ENCODE results near the gene CTU2. TPM values are rescaled to one million over a fixed set of nuclear protein-coding genes. Genes with fewer than 3 reads are reported as not detected.

CTU2 gene
- total RNA-seq, 1 donor from 2014 or later: 6.5 TPM

GRCh38 chr16:88696441-88696840 lies 9.9 kb upstream of the CTU2 start:
- no peak for DNase-seq (ENCODE audit: low read depth in 2 of 2)

GRCh38 chr16:88697116-88697830 lies 9.0 kb upstream of the CTU2 start:
- DNase-seq (ENCODE audit: low read depth in 2 of 2): no peak

GRCh38 chr16:88697831-88698615 lies 8.3 kb upstream of the CTU2 start:
- peak in 1 of 2 donors; percentile 60 for DNase-seq (ENCODE audit: low read depth in 2 of 2)

DNA sequence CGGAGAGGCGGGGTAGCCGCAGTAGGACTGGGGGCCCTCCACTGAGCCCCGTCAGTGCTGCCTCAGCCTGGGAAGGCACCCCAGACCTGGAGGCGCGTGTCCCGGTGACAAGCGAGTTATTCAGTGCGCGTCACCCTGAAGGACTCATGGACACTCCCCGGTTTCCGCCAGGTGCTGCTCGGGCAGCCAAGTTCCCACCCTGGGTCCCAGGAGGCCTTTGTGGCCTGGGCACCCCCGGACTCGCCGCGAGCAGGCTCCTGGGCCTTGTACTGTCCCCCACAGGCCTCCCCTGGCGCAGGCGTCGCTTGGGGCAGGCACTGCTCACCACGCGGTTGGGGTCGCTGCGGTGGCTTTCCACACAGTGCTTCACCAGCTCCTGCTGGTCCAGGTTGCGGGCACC lies 7.7 kb upstream of the CTU2 start:
- DNase-seq (ENCODE audit: low read depth in 2 of 2): no peak

DNA sequence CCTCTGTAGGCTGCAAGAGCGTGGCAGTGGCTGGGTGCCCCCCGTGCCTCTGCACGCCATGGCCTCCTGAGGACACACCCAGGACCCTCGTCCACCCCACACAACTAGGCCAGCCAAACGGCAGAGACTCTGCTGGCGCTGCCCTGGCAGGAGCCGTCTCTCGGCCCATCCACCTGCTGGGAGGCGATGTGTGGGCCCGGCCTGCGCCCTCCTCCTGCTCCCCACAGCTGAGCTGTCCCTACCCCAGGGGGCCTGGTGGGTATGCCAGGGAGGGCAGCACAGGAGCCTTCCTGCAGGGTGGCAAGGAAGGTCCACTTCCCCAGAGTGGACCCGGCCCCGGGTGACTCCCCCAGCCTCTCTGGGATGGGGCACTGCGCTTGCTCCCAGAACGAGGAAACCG lies 7.1 kb upstream of the CTU2 start:
- DNase-seq (ENCODE audit: low read depth in 2 of 2): no peak

- no peak for DNase-seq (ENCODE audit: low read depth in 2 of 2)
These were observed 6.0 kb upstream of the CTU2 start for GRCh38 chr16:88700322-88700635.

GRCh38 chr16:88700636-88701482 lies 5.4 kb upstream of the CTU2 start:
- DNase-seq (ENCODE audit: low read depth in 2 of 2): peak; percentile 96 to 97

- DNase-seq (ENCODE audit: low read depth in 2 of 2): peak in 1 of 2 donors; percentile 46
These were observed 4.5 kb upstream of the CTU2 start for GRCh38 chr16:88701581-88702370.

GRCh38 chr16:88702371-88703210 lies 3.7 kb upstream of the CTU2 start:
- DNase-seq (ENCODE audit: low read depth in 2 of 2): no peak

GRCh38 chr16:88703486-88704309 lies 2.6 kb upstream of the CTU2 start:
- DNase-seq (ENCODE audit: low read depth in 2 of 2): peak in 1 of 2 donors; percentile 54

DNA sequence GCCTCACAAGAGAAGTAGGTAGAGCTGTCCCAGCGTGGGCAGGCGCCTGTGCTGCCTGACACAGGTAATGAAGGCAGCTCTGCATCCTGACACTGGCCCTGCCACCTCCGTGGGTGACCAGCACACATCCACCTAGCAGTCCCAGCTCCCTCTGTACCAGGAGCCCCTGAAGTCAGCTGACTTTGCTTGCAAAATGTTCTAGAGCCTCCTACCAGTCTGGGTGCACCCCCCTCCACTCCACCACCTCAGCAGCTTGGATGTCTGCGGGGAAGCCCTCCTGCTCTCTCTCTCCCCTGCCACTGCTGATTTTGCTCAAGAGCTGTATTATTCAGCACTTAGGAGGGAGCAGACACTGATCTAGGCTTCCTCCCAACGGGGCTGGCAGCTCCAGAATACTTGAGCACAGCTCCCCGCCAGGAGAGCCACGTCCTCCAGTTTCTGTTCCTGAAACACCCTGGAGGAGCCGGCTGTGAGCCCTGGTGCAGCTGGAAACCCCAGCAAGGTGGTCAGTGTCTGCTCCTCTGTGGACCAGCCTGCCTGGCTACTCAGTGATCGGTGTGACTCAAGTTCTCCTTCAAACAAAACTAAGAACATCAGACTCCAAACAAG lies 1.1 kb upstream of the CTU2 start:
- DNase-seq (ENCODE audit: low read depth in 2 of 2): peak in 1 of 2 donors; percentile 34

DNA sequence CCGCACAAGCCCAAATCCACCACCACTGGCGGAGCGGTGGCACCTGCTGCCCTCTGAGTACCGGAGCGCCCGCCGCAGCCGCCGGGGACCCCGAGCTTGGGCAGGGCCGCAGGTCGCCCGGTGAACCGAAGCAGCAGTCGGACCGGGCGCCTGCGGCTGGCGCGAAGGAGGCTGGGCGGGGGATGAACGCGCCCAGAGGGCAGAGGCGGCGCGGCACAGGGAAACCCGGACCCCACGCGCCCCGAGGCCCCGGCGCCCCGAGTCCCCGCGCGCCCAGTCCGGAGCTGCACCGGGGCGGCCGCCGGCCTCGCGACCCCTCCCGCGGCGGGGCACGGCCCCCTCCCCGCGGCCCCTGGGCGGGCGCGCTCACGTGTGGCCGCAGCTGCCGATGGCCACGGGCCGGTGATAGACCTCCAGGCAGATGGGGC lies 488 bp upstream of the CTU2 start:
- no peak for DNase-seq (ENCODE audit: low read depth in 2 of 2)

DNA sequence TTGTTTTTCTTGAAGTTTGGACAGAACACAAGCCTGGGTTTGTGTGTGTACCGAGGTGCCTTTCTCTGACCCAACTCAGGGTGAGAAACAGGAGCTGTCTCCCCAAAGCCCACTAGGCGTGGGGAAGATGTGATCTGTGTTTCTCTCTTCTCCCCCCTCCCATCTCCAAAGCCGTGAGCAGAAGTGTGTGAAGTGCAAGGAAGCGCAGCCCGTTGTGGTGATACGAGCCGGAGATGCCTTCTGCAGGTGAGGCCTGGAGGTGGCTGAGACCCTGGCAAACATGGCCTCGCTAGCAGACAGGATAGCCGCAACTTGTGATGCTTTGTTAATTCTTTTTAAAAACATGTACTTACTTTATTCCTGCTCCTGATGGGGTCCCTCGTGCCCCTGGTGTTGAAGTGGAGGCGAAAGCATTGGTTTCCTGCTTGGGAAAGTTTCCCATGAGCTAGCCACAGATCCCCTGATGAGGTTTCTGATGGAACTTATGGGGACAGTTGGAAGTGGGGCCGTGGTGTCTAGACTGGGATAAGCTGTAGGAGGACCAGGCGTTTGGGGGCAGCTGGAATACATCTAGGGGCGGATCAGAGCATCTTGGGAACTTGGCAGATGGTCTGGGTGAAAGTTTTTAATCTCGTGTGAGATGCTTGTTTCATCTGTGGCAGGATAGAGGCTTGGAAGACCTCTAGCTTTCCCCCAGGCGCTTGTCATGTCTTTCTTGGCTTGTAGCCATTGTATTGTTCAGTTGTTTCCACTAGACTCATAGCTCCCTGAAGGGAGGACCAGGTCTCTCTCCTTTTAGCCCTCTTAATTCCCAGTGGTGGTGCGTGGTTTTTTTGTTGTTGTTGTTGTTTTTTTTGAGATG lies 893 bp downstream of the CTU2 start:
- DNase-seq (ENCODE audit: low read depth in 2 of 2): peak in 1 of 2 donors; percentile 39

- no peak for DNase-seq (ENCODE audit: low read depth in 2 of 2)
These were observed 4.3 kb downstream of the CTU2 start for GRCh38 chr16:88710556-88710955.

DNA sequence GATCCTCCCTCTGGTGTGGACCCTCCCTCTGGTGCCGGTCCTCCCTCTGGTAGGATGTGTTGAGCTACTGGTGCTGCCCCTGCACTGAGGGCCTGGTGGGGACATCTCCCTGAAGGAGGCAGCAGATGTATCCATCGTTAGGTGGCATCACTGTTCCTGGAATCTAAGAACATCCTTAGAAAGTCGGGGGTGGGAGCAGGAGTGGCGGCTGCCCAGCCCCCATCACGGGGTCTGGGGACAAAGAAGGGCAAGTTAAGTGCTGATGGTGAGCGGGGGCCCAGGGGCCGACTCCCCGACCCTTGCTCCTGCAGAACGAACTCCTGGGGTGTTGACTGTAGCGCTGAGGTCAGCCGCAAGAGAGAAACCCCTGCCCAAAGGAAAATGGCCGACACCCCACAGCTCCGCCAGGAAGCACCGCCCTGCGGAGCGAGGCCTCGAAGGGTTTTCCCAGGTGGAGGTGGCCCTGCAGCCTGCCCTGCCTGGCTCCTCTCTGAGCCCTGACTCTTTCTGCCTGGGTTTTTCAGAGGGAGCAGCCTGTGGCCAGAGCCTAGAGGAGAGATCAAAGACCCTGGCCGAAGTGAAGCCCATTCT lies 5.5 kb downstream of the CTU2 start:
- no peak for DNase-seq (ENCODE audit: low read depth in 2 of 2)

GRCh38 chr16:88712362-88712979 lies 6.2 kb downstream of the CTU2 start:
- DNase-seq (ENCODE audit: low read depth in 2 of 2): no peak

- DNase-seq (ENCODE audit: low read depth in 2 of 2): no peak
These were observed 6.8 kb downstream of the CTU2 start for GRCh38 chr16:88713054-88713453.

Measured in lung microvascular endothelial cell (primary cell).